Measurements from ENCODE around the gene CCL3.
"Not testable (repeated sequence)": the region's sequence is repeated elsewhere in the genome, so short reads cannot be mapped to it uniquely, and the experiment has no call there.

CCL3 gene

GRCh38 chr17:36114971-36115648 lies 25.2 kb upstream of the CCL3 start:
- not testable (repeated sequence) for DNase-seq

- not testable (repeated sequence) for DNase-seq
Measured at GRCh38 chr17:36113131-36113530, 23.2 kb upstream of the CCL3 start.

- no peak for DNase-seq
Measured at GRCh38 chr17:36112572-36112971, 22.6 kb upstream of the CCL3 start.

- no peak for DNase-seq
Measured at GRCh38 chr17:36111068-36111490, 21.1 kb upstream of the CCL3 start.

- peak; percentile 82 to 86 for DNase-seq
Measured at GRCh38 chr17:36108265-36108664, 18.3 kb upstream of the CCL3 start.

- DNase-seq: no peak
Measured at GRCh38 chr17:36107660-36108059, 17.7 kb upstream of the CCL3 start.

GRCh38 chr17:36106493-36106835 lies 16.5 kb upstream of the CCL3 start:
- DNase-seq: peak; percentile 70 to 80

- DNase-seq: peak; percentile 84 to 95
Measured at GRCh38 chr17:36105781-36106492, 16.0 kb upstream of the CCL3 start.

GRCh38 chr17:36104701-36105181 lies 14.8 kb upstream of the CCL3 start:
- peak; percentile 69 to 89 for DNase-seq

GRCh38 chr17:36104246-36104645 lies 14.3 kb upstream of the CCL3 start:
- DNase-seq: peak in 1 of 2 donors; percentile 64

GRCh38 chr17:36103401-36103975 lies 13.5 kb upstream of the CCL3 start, which contains the start of gene CCL4:
TSS of gene CCL4 (plus strand) at chr17:36103827. CDS start at chr17:36103906, 79 bp downstream.
- DNase-seq: peak; percentile 97 to 99

GRCh38 chr17:36099004-36099403 lies 9.1 kb upstream of the CCL3 start:
- peak; percentile 45 to 69 for DNase-seq

- no peak for DNase-seq
Measured at GRCh38 chr17:36095992-36096391, 6.0 kb upstream of the CCL3 start.

GRCh38 chr17:36094746-36095145 lies 4.8 kb upstream of the CCL3 start:
- DNase-seq: no peak

GRCh38 chr17:36094232-36094631 lies 4.3 kb upstream of the CCL3 start:
- no peak for DNase-seq

GRCh38 chr17:36092715-36093114 lies 2.8 kb upstream of the CCL3 start:
- DNase-seq: not testable (repeated sequence)

GRCh38 chr17:36092230-36092629 lies 2.3 kb upstream of the CCL3 start:
- DNase-seq: peak; percentile 95

GRCh38 chr17:36089339-36089865 lies 541 bp downstream of the CCL3 start:
- DNase-seq: peak; percentile 54 to 91

- peak; percentile 81 to 94 for DNase-seq
Measured at GRCh38 chr17:36088670-36089338, 1.1 kb downstream of the CCL3 start.

- DNase-seq: peak; percentile 78 to 91
Measured at GRCh38 chr17:36087897-36088572, 1.9 kb downstream of the CCL3 start.

GRCh38 chr17:36087471-36087870 lies 2.5 kb downstream of the CCL3 start:
- DNase-seq: peak; percentile 64 to 77

GRCh38 chr17:36086791-36087190 lies 3.2 kb downstream of the CCL3 start:
- DNase-seq: peak; percentile 56 to 75
